Measurements from ENCODE around the gene OR52I2.

OR52I2 gene

DNA sequence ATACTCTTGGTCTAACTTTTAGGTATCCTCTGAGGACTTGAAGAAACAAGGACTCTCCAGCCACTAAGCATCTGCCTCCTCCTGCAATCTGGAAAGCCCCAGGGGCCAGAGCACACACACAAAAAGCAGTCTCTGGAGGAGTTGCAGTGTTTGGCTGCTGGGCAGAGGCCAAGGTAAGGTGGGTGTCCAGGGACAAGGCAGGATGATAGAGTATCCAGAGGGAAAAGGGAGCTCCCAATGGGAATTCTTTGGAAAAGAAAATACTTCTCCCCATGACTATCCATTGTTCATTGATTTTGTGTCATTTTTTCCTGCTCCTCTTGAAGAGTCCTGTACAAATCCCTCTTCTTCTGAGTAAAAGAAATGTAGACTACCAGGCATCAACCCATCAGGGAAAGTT, at the start of gene OR52I2:
Gene OR52I2, plus strand, starts transcription at position 301 of the 400 bp plus-strand sequence.
- DNase-seq: no peak

GRCh38 chr11:4539603-4540219, 41.8 kb upstream of the OR52I2 start:
- peak; percentile 65 to 80 for DNase-seq

GRCh38 chr11:4541071-4541470, 40.5 kb upstream of the OR52I2 start:
- no peak for DNase-seq

- no peak for DNase-seq
Measured at GRCh38 chr11:4543561-4543960, 38.0 kb upstream of the OR52I2 start.

GRCh38 chr11:4544891-4545290, 36.7 kb upstream of the OR52I2 start, which contains the start of gene OR52M1:
Gene OR52M1, plus strand, starts transcription at chr11:4545191. Its CDS starts 0 bp downstream, at chr11:4545191.
- DNase-seq: no peak

DNA sequence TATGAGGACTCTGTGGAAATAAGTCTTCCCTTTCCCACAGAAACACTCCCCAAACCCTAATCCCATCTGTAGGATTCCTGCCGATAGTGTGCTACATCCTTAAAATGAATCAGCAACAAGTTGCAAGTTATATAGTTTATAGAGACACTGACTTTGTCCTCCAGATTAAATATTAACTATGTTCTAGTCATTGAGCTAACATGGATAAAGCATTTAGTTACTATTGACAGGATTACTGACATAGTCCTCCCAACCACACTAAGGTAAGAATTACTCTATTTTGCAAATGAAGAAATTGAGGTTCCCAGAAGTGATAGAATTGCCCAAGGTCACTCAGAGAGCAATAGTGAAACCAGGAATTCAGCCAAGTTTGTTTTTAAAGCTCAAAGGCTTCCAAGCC, 34.7 kb upstream of the OR52I2 start:
- no peak for DNase-seq

DNA sequence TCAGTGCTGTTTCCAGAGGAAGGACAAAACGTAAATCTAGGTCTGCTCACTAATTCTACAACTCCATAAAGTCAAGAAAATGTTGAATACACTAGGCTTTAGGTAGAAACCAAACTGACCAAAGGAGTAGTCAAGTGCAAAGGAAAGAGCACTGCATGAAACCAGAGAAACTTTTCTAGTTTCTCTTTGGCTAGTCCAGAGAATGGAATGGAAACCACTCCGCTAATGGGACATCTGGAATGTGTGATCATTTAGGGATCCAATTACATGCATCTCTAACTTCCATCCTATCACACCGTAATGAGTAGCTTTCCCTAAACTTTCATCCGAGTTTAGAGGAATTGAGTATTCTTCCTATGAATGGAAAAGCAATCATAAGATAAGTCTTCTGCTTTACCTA, 34.1 kb upstream of the OR52I2 start:
- DNase-seq: no peak

DNA sequence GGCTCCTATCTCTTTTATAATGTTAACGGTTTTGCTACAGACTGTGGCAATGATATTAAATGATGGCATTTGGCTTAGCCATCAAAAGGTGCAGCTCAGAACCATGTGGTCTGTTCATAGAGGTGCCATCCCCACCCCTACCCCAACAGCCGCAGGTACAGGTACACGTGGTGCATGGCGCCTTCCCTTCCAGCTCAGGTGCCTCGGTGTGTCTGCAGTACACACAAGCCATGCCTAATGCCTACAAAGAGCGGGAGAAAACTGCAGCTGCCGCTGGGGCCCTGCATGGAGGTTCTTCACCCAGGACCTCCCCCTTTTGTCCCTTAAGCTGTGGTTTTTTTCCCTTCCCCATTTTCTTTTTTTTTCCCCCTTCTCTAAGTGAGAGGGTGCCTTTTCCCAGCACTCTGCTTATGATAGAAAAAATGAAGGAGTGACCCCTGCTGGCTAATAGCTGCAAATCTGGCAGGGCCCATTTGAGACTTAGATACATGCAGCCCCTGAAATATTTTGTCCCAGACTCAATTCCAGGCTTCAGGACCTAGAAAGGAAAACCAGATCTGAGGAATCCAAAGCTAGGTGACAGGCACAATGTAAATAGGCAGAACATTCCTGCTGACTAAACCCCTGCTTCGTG, 30.1 kb upstream of the OR52I2 start:
- DNase-seq: peak; percentile 30 to 43

- no peak for DNase-seq
Measured at GRCh38 chr11:4559527-4560440, 21.8 kb upstream of the OR52I2 start.

- DNase-seq: no peak
Measured at GRCh38 chr11:4560467-4560866, 21.1 kb upstream of the OR52I2 start.

GRCh38 chr11:4565371-4565770, 16.2 kb upstream of the OR52I2 start:
- no peak for DNase-seq

DNA sequence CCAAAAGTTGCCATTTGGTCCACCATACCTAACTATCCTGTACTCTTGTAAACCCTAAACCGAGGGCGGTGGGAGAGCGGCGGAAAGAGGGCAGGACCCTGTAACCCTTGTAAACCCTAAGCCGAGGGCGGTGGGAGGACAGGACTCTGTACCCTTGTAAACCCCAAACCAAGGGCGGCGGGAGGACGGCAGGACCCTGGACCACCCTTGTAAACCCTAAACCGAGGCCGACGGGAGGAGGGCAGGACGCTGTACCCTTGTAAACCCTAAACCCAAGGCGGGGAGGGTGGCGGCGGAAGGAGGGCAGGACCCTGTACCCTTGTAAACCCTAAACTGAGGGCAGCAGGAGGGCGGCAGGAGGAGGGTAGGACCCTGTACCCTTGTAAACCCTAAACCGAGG, 12.5 kb upstream of the OR52I2 start:
- DNase-seq: no peak

GRCh38 chr11:4576880-4577279, 4.7 kb upstream of the OR52I2 start:
- no peak for DNase-seq

GRCh38 chr11:4577761-4578160, 3.8 kb upstream of the OR52I2 start:
- no peak for DNase-seq

DNA sequence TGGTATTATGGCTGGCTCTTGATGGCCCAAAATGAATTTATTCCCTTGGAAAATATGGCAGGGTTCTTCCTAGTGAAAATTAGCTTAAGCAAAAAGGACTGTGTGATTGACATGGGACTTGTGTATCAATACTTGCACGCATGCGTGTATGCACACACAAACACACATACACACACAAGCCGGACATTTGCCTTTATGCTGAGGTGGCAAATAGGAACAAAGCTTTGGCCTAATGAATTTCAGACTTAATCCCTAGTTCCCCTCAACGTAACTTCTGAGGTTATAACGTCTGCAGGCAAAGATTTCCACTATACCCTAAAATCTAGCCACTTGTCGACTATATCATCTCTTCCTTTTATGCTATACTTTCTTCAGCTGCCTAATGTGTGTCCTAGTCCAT, 2.9 kb upstream of the OR52I2 start:
- DNase-seq: no peak

GRCh38 chr11:4580124-4580523, 1.4 kb upstream of the OR52I2 start:
- DNase-seq: no peak

DNA sequence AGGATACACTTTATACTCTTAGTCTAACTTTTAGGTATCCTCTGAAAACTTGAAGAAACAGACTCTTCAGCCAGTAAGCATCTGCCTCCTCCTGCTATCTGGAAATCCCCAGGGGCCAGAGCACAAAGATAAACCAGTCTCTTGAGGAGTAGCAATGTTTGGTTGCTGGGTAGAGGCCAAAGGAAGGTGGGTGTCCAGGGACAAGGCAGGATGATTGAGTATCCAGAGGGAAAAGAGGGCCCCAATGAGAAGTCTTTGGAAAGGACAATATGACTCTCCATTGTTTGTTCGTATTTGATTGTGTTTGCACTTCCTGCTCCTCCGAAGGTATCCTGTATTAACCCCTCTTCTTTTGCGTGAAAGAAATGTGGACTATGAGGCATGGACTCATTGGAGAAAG, 7.5 kb downstream of the OR52I2 start:
- DNase-seq: no peak

- DNase-seq: no peak
Measured at GRCh38 chr11:4593739-4594138, 12.2 kb downstream of the OR52I2 start, which contains the start of gene OR52I1. Gene OR52I1, plus strand, starts transcription at chr11:4594039. Its CDS starts 0 bp downstream, at chr11:4594039.

GRCh38 chr11:4605057-4605456, 23.5 kb downstream of the OR52I2 start:
- no peak for DNase-seq

DNA sequence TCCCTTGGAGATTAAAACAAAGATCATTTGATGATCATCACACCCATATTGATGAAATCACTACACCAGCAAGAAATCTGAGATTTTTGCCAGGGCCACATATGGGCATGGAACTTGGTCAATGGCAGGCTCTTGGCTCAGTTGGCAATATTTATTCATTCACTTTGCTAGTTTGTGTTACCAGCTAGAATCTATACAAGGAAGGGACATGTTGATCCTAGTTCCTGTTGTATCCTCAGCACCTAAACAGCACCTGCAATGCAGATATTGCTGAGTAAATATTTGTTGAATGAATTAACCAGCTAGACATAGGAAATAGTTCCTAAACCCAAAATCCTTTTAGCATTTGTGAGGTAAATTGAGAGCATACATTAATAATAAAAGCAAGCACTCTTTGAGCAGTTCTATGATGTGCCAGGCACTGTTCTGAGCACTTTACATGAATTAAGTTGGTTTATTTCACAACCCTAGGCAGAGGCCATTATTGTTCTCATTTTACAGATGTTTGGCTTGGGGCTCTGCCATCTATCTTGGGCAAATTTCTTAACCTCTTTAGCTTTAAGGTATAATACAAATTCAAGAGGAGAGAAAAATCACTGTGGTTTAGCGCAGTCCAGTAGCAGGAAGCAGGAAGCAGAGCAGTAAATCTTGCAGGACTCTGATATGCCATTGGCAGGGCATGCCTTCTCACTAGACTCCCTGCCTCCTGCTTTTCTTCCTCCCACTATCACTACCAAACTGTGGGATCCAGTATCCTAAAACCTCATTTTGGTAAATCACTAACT, 24.9 kb downstream of the OR52I2 start:
- DNase-seq: no peak

GRCh38 chr11:4607096-4607495, 25.6 kb downstream of the OR52I2 start:
- no peak for DNase-seq

DNA sequence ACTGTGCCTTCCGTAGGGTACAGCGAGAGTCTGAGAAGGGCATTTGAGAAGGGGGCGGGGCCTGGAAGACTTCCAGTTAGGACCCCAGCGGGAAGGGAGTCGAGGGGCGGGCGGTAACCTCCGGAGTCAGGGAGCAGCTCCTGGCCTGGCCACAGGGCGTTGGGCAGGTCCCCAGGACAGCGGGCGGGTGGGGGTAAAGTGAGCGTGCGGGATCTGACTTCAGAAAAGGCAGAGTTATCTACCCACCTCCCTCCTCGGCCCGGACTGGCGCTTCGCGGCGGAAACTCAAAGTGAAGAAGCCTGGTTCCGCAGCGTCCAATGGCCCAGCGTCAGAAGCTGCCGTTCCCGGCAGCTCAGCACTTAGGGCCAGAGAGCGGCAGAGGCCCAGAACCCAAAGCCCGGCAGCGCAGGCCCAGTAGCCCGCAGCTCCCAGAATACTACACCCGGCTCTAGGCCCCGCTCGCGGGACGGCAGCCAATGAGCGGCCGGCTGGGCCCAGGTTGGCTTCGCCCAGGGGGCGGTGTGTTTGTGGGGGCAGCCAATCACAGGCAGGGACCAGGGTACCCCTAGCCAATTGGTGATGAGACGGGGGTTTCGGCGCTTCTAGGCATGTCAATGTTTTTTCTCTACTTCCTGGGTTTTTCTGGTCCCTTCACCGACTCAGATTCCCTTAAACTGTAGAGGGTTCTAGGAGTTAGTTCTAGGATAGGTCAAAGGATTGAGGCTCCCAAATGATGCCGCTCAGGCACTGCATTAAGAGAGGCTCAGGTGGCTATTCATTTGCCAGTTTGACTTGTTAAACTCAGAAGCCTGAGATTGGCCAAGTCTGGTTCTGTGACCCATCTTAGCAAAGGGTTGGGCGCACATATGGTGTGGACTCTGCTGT, 26.5 kb downstream of the OR52I2 start, which contains the start of gene TRIM68:
Gene TRIM68, minus strand, starts transcription at position 451 of the 886 bp plus-strand sequence. CDS start 2,727 bp downstream, outside the sequence.
- peak; percentile 94 for DNase-seq

Measured in Kasumi-1 (cell line).